ENCODE results near the gene LRRC51. TPM values are rescaled to one million over a fixed set of nuclear protein-coding genes. Genes with fewer than 3 reads are reported as not detected.

The LRRC51 gene
- total RNA-seq, 1 donor from 2014 or later, result 5.8 TPM

DNA sequence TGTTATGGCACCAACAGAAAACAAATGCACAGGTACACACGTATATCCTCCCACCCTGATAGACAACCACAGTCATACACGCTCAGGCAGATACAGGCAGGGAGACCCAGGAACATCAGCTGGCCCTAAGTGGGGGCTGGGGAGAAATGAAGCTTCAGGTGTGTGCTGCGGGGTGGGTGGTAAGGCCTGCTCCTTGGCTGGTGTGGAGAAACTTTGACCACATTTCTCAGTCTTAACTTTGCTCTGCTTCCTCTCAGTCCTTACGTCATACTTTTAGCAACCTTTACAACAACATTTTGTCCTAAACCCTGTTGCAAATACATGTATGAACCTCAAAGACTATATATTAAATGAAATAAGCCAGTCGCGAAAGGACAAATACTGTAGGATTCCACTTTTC, 38.5 kb downstream of the LRRC51 start:
- no peak for TF ChIP-seq CTCF (IDR thresholded peaks at IDR 0.05; ENCODE audit: unreplicated experiment)

DNA sequence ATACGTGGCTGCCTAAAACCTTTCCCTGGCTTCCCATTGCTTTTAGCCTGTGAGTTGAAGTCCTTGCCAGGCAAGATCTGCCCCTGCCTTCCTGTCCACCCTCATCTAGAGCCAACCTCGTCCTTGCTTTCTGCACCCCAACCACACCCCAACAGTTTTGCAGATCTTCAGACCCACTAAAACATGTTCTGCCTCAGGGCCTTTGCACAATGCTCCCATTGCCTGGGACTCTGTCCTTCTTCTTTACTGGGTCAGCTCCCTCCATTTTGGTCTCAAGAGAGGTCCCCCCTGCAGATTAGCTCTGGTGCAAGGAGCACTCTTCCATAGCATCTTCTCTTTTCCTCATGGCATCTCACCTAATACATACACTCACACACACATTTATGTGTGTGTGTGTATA, 40.3 kb downstream of the LRRC51 start:
- H3K9me3 Mint-ChIP-seq (ENCODE audit: unreplicated experiment), result peaks cover 7% of the 10 kb centered on the region
- TF ChIP-seq CTCF (IDR thresholded peaks at IDR 0.05; ENCODE audit: unreplicated experiment), result no peak
- no peaks in the 10 kb centered on the region for H3K4me1 Mint-ChIP-seq (ENCODE audit: unreplicated experiment)
- H3K36me3 Mint-ChIP-seq (ENCODE audit: low read depth, unreplicated experiment), result peaks cover 7% of the 10 kb centered on the region
- no peak overlapping the region for H3K27ac Mint-ChIP-seq (ENCODE audit: unreplicated experiment)
- H3K4me3 Mint-ChIP-seq (ENCODE audit: unreplicated experiment), result no peak overlapping the region
- DNase-seq (ENCODE audit: low spot score), result no peak
- peaks cover 2% of the 10 kb centered on the region for H3K27me3 Mint-ChIP-seq (ENCODE audit: unreplicated experiment)

More for the DNA sequence above, 38.5 kb downstream of the LRRC51 start:
- H3K27ac Mint-ChIP-seq (ENCODE audit: unreplicated experiment), result no peak overlapping the region
- no peak for DNase-seq (ENCODE audit: low spot score)
- no peak overlapping the region for H3K4me3 Mint-ChIP-seq (ENCODE audit: unreplicated experiment)
- H3K36me3 Mint-ChIP-seq (ENCODE audit: low read depth, unreplicated experiment), result peaks cover under 1% of the 10 kb centered on the region
- H3K4me1 Mint-ChIP-seq (ENCODE audit: unreplicated experiment), result no peaks in the 10 kb centered on the region
- peaks cover 6% of the 10 kb centered on the region for H3K27me3 Mint-ChIP-seq (ENCODE audit: unreplicated experiment)
- peaks cover under 1% of the 10 kb centered on the region for H3K9me3 Mint-ChIP-seq (ENCODE audit: unreplicated experiment)

GRCh38 chr11:72122607-72123006, 42.0 kb downstream of the LRRC51 start:
- H3K27me3 Mint-ChIP-seq (ENCODE audit: unreplicated experiment), result peaks cover 2% of the 10 kb centered on the region
- H3K4me1 Mint-ChIP-seq (ENCODE audit: unreplicated experiment), result no peaks in the 10 kb centered on the region
- no peak overlapping the region for H3K27ac Mint-ChIP-seq (ENCODE audit: unreplicated experiment)
- H3K36me3 Mint-ChIP-seq (ENCODE audit: low read depth, unreplicated experiment), result peaks cover 7% of the 10 kb centered on the region
- no peak overlapping the region for H3K4me3 Mint-ChIP-seq (ENCODE audit: unreplicated experiment)
- no peak for TF ChIP-seq CTCF (IDR thresholded peaks at IDR 0.05; ENCODE audit: unreplicated experiment)
- H3K9me3 Mint-ChIP-seq (ENCODE audit: unreplicated experiment), result peaks cover 7% of the 10 kb centered on the region
- DNase-seq (ENCODE audit: low spot score), result no peak

GRCh38 chr11:72123117-72123653, 42.5 kb downstream of the LRRC51 start:
- TF ChIP-seq CTCF (IDR thresholded peaks at IDR 0.05; ENCODE audit: unreplicated experiment), result no peak
- Mint-ChIP-seq H3K36me3 (ENCODE audit: low read depth, unreplicated experiment) (peaks cover 7% of the 10 kb centered on the region), H3K4me1 (ENCODE audit: unreplicated experiment) (no peaks in the 10 kb centered on the region), H3K27ac (ENCODE audit: unreplicated experiment) (no peak overlapping the region), H3K27me3 (ENCODE audit: unreplicated experiment) (peaks cover 2% of the 10 kb centered on the region), H3K9me3 (ENCODE audit: unreplicated experiment) (peaks cover 7% of the 10 kb centered on the region), H3K4me3 (ENCODE audit: unreplicated experiment) (no peak overlapping the region)
- no peak for DNase-seq (ENCODE audit: low spot score)

DNA sequence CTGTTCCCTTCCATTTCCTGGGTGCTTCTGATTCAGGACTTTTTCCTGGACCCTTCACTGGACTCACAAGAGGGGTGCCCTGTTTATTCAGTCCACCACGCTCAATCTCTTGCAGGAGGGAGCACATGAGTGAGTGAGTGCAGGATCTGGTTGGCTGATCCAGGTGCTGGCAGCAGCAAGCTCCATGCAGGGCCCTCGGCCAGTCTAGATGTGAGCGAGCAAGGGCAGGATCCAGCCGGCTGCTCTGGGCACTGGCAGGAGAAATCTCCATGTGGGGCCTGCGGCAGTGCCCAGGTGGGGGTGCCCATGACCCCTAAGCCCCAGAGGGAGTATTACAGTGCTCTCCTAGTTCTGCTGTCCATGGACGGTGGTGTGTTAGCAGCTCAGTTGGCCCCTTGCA, 43.4 kb downstream of the LRRC51 start:
- no peak for DNase-seq (ENCODE audit: low spot score)
- H3K4me3 Mint-ChIP-seq (ENCODE audit: unreplicated experiment), result no peak overlapping the region
- no peaks in the 10 kb centered on the region for H3K4me1 Mint-ChIP-seq (ENCODE audit: unreplicated experiment)
- peaks cover 8% of the 10 kb centered on the region for H3K36me3 Mint-ChIP-seq (ENCODE audit: low read depth, unreplicated experiment)
- H3K9me3 Mint-ChIP-seq (ENCODE audit: unreplicated experiment), result peaks cover 15% of the 10 kb centered on the region
- H3K27ac Mint-ChIP-seq (ENCODE audit: unreplicated experiment), result no peak overlapping the region
- peaks cover 3% of the 10 kb centered on the region for H3K27me3 Mint-ChIP-seq (ENCODE audit: unreplicated experiment)
- no peak for TF ChIP-seq CTCF (IDR thresholded peaks at IDR 0.05; ENCODE audit: unreplicated experiment)

Measured in endothelial cell (in vitro differentiated cells).